ENCODE data around the gene CD1B. TPM values are rescaled to one million over a fixed set of nuclear protein-coding genes. Genes with fewer than 3 reads are reported as not detected.

The CD1B gene
- total RNA-seq, 1 donor from 2014 or later: not detected

DNA sequence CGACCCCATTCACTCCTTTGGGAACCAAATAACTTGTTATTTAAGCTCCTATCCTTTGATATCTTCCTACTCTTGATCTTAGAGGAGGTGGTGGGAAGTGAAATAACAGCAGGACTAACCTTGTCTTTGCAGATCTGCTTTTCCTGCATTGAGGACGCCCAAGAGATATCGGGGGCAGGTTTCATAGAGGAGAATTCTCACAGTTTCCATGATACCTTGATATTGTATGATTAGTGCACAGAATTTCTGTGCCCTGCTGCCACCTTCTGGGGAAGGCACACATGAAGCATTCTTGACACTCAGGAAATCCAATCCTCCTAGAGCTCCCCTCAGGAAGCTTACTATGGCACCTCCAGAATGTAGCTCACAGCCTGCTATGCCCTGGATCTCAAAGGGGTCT lies 1.6 kb downstream of the CD1B start:
- H2AFZ ChIP-seq (ENCODE audit: low read depth, low read length): no peak overlapping the region
- Mint-ChIP-seq H3K4me3 (ENCODE audit: unreplicated experiment) (no peak overlapping the region), H3K27me3 (ENCODE audit: low read depth, unreplicated experiment) (no peaks in the 10 kb centered on the region), H3K27ac (ENCODE audit: unreplicated experiment) (no peak overlapping the region), H3K36me3 (ENCODE audit: low read depth, unreplicated experiment) (no peaks in the 10 kb centered on the region), H3K4me1 (ENCODE audit: low read depth, unreplicated experiment) (peaks cover 13% of the 10 kb centered on the region), H3K9me3 (ENCODE audit: unreplicated experiment) (no peaks in the 10 kb centered on the region)
- H3K4me2 ChIP-seq (ENCODE audit: low read length): no peak overlapping the region
- H3K36me3 ChIP-seq (ENCODE audit: insufficient read depth, low read length): no peaks in the 10 kb centered on the region
- no peaks in the 10 kb centered on the region for H3K27me3 ChIP-seq (ENCODE audit: insufficient read depth, low read length)
- H3K27ac ChIP-seq (ENCODE audit: low read depth, low read length): no peak overlapping the region
- H3K79me2 ChIP-seq (ENCODE audit: insufficient read depth, low read length): no peaks in the 10 kb centered on the region
- FAIRE-seq (no peak), DNase-seq (ENCODE audit: low read depth) (no peak)
- TF ChIP-seq EZH2 (IDR thresholded peaks at IDR 0.05; ENCODE audit: insufficient read depth, low read length): no peak
- TF ChIP-seq, protein P1, sequence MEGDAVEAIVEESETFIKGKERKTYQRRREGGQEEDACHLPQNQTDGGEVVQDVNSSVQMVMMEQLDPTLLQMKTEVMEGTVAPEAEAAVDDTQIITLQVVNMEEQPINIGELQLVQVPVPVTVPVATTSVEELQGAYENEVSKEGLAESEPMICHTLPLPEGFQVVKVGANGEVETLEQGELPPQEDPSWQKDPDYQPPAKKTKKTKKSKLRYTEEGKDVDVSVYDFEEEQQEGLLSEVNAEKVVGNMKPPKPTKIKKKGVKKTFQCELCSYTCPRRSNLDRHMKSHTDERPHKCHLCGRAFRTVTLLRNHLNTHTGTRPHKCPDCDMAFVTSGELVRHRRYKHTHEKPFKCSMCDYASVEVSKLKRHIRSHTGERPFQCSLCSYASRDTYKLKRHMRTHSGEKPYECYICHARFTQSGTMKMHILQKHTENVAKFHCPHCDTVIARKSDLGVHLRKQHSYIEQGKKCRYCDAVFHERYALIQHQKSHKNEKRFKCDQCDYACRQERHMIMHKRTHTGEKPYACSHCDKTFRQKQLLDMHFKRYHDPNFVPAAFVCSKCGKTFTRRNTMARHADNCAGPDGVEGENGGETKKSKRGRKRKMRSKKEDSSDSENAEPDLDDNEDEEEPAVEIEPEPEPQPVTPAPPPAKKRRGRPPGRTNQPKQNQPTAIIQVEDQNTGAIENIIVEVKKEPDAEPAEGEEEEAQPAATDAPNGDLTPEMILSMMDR (IDR thresholded peaks at IDR 0.05; ENCODE audit: insufficient read depth, low read depth, low read length): no peak
- no peaks in the 10 kb centered on the region for H3K9me3 ChIP-seq (ENCODE audit: insufficient read depth, low read depth, low read length)
- no peaks in the 10 kb centered on the region for H4K20me1 ChIP-seq (ENCODE audit: insufficient read depth, low read length)
- H3K9ac ChIP-seq (ENCODE audit: low read length): no peak overlapping the region
- no peak overlapping the region for H3K4me3 ChIP-seq (ENCODE audit: insufficient read depth, low read depth, low read length)
- H3K4me1 ChIP-seq (ENCODE audit: insufficient read depth, low read length): no peaks in the 10 kb centered on the region

DNA sequence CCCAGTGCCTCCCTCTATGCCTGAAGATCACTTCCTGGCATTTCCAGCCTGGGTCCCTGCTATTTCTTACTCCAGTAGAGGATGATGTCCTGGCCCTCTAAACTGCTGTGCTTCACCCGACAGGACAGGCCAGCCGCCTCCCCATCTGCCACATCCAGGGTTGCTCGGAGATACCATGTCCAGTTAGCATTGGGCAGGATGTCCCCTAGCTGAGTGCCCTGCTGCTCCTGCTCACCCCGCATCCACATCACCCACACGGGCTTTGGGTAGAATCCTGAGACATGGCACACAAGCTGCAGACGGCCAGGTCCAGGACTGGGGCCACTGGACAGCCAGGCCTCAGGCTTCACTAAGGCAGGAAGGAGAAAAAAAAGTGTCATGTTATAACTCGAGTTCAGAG lies 2.0 kb downstream of the CD1B start:
- H3K9ac ChIP-seq (ENCODE audit: low read length): no peak overlapping the region

DNA sequence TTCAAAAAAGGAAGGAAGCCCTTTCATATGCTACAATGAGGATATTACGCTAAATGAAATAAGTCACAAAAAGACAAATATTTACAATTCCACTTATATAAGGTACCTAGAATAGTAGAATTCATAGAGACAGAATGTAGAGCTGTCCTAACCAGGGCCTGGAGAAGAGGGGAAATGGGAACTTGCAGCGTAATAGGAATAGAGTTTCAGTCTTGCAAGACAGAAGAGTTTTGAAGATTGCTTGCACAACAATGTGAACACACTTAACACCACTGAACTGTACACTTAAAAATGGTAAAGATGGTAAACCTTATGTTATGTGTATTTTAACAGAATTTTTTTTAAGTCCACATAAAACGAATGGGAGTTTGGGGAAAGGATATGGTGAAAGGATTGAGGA lies 2.9 kb downstream of the CD1B start:
- Histone ChIP-seq H3K27me3 (ENCODE audit: insufficient read depth, low read length) (no peaks in the 10 kb centered on the region), H2AFZ (ENCODE audit: low read depth, low read length) (no peak overlapping the region), H3K9ac (ENCODE audit: low read length) (no peak overlapping the region), H3K79me2 (ENCODE audit: insufficient read depth, low read length) (no peaks in the 10 kb centered on the region), H3K4me3 (ENCODE audit: insufficient read depth, low read depth, low read length) (no peak overlapping the region), H3K4me1 (ENCODE audit: insufficient read depth, low read length) (no peaks in the 10 kb centered on the region), H3K4me2 (ENCODE audit: low read length) (no peak overlapping the region), H3K9me3 (ENCODE audit: insufficient read depth, low read depth, low read length) (no peaks in the 10 kb centered on the region), H4K20me1 (ENCODE audit: insufficient read depth, low read length) (no peaks in the 10 kb centered on the region), H3K27ac (ENCODE audit: low read depth, low read length) (no peak overlapping the region), H3K36me3 (ENCODE audit: insufficient read depth, low read length) (no peaks in the 10 kb centered on the region)
- FAIRE-seq (no peak), DNase-seq (ENCODE audit: low read depth) (no peak)
- Mint-ChIP-seq H3K9me3 (ENCODE audit: unreplicated experiment) (no peaks in the 10 kb centered on the region), H3K27me3 (ENCODE audit: low read depth, unreplicated experiment) (no peaks in the 10 kb centered on the region), H3K4me3 (ENCODE audit: unreplicated experiment) (no peak overlapping the region), H3K4me1 (ENCODE audit: low read depth, unreplicated experiment) (peaks cover 2% of the 10 kb centered on the region), H3K27ac (ENCODE audit: unreplicated experiment) (no peak overlapping the region), H3K36me3 (ENCODE audit: low read depth, unreplicated experiment) (no peaks in the 10 kb centered on the region)
- no peak for TF ChIP-seq EZH2 (IDR thresholded peaks at IDR 0.05; ENCODE audit: insufficient read depth, low read length)

More for the DNA sequence above, 2.0 kb downstream of the CD1B start:
- H4K20me1 ChIP-seq (ENCODE audit: insufficient read depth, low read length): no peaks in the 10 kb centered on the region
- no peaks in the 10 kb centered on the region for H3K27me3 ChIP-seq (ENCODE audit: insufficient read depth, low read length)
- H3K4me3 Mint-ChIP-seq (ENCODE audit: unreplicated experiment): no peak overlapping the region
- no peak for FAIRE-seq
- no peak for TF ChIP-seq EZH2 (IDR thresholded peaks at IDR 0.05; ENCODE audit: insufficient read depth, low read length)
- TF ChIP-seq, protein P1 (IDR thresholded peaks at IDR 0.05; ENCODE audit: insufficient read depth, low read depth, low read length): no peak
- H3K27me3 Mint-ChIP-seq (ENCODE audit: low read depth, unreplicated experiment): no peaks in the 10 kb centered on the region
- peaks cover 8% of the 10 kb centered on the region for H3K4me1 Mint-ChIP-seq (ENCODE audit: low read depth, unreplicated experiment)
- H3K27ac ChIP-seq (ENCODE audit: low read depth, low read length): no peak overlapping the region
- no peaks in the 10 kb centered on the region for H3K36me3 Mint-ChIP-seq (ENCODE audit: low read depth, unreplicated experiment)
- no peak overlapping the region for H3K4me3 ChIP-seq (ENCODE audit: insufficient read depth, low read depth, low read length)
- H3K36me3 ChIP-seq (ENCODE audit: insufficient read depth, low read length): no peaks in the 10 kb centered on the region
- H3K4me2 ChIP-seq (ENCODE audit: low read length): no peak overlapping the region
- no peaks in the 10 kb centered on the region for H3K79me2 ChIP-seq (ENCODE audit: insufficient read depth, low read length)
- H3K4me1 ChIP-seq (ENCODE audit: insufficient read depth, low read length): no peaks in the 10 kb centered on the region
- no peak for DNase-seq (ENCODE audit: low read depth)
- no peaks in the 10 kb centered on the region for H3K9me3 Mint-ChIP-seq (ENCODE audit: unreplicated experiment)
- no peak overlapping the region for H2AFZ ChIP-seq (ENCODE audit: low read depth, low read length)
- no peak overlapping the region for H3K27ac Mint-ChIP-seq (ENCODE audit: unreplicated experiment)
- H3K9me3 ChIP-seq (ENCODE audit: insufficient read depth, low read depth, low read length): no peaks in the 10 kb centered on the region
